GM21825 (cell line): ENCODE measurements around the gene SLK.

Experiments used
- ATAC-seq: cut with Tn5 transposase; IDR thresholded peaks from one replicate; pipeline ENCODE4 v1.9.1; 2021; ENCODE audit warnings: mild to moderate bottlenecking, moderate library complexity; ENCODE audit not compliant: unreplicated experiment

The SLK gene

GRCh38 chr10:104032144-104032775 lies 65.3 kb downstream of the SLK start:
- no peak for ATAC-seq

- no peak for ATAC-seq
Observed at GRCh38 chr10:104033401-104033930, 66.5 kb downstream of the SLK start.

GRCh38 chr10:104033966-104034365 lies 67.0 kb downstream of the SLK start:
- no peak for ATAC-seq

- no peak for ATAC-seq
Observed at GRCh38 chr10:104034401-104035193, 67.7 kb downstream of the SLK start.

- ATAC-seq = no peak
Observed at GRCh38 chr10:104035194-104036068, 68.5 kb downstream of the SLK start.

- no peak for ATAC-seq
Observed at GRCh38 chr10:104036069-104036384, 69.1 kb downstream of the SLK start.

- no peak for ATAC-seq
Observed at GRCh38 chr10:104036518-104037260, 69.7 kb downstream of the SLK start.

GRCh38 chr10:104037261-104037951 lies 70.5 kb downstream of the SLK start:
- ATAC-seq = no peak

GRCh38 chr10:104038537-104038936 lies 71.6 kb downstream of the SLK start:
- ATAC-seq = no peak

GRCh38 chr10:104038958-104039752 lies 72.2 kb downstream of the SLK start:
- no peak for ATAC-seq

GRCh38 chr10:104040382-104040781 lies 73.4 kb downstream of the SLK start:
- ATAC-seq = no peak

- no peak for ATAC-seq
Observed at GRCh38 chr10:104040862-104041789, 74.2 kb downstream of the SLK start.

GRCh38 chr10:104041891-104042535 lies 75.1 kb downstream of the SLK start:
- ATAC-seq = no peak

GRCh38 chr10:104043185-104043830 lies 76.4 kb downstream of the SLK start:
- ATAC-seq = no peak

GRCh38 chr10:104043854-104044253 lies 76.9 kb downstream of the SLK start:
- ATAC-seq = no peak

- no peak for ATAC-seq
Observed at GRCh38 chr10:104045151-104046089, 78.5 kb downstream of the SLK start.
